ENCODE measurements around the gene AFP. TPM values are rescaled to one million over a fixed set of nuclear protein-coding genes. Genes with fewer than 3 reads are reported as not detected.

The AFP gene
- polyA plus RNA-seq, 1 donor (not counting 4 experiments of a cell fraction or from before 2014, with no cell fraction given), result 1.8 TPM

GRCh38 chr4:73405138-73405537 is 30.9 kb upstream of the AFP start:
- no peak overlapping the region for H3K4me2 ChIP-seq (ENCODE audit: control insufficient read depth, extremely low read depth, insufficient read depth, low read depth, low read length)
- no peaks in the 10 kb centered on the region for H3K9me1 ChIP-seq (ENCODE audit: control insufficient read depth, extremely low read depth, insufficient read depth, low read length)
- H3K4me1 ChIP-seq (ENCODE audit: control insufficient read depth, extremely low read depth, insufficient read depth, low read length), result no peaks in the 10 kb centered on the region
- no peaks in the 10 kb centered on the region for H3K27me3 ChIP-seq (ENCODE audit: control insufficient read depth, extremely low read depth, insufficient read depth, low read length)
- no peak for DNase-seq (ENCODE audit: low read depth, low spot score)
- no peaks in the 10 kb centered on the region for H3K79me2 ChIP-seq (ENCODE audit: control insufficient read depth, insufficient read depth, low read length)
- no peaks in the 10 kb centered on the region for H3K9me3 ChIP-seq (ENCODE audit: control insufficient read depth, low read depth, low read length)
- no peaks in the 10 kb centered on the region for H3K36me3 ChIP-seq (ENCODE audit: control insufficient read depth in 2 of 2, extremely low read depth in 1 of 2, insufficient read depth in 2 of 2, low read length in 2 of 2)
- TF ChIP-seq EZH2 (IDR thresholded peaks at IDR 0.05; ENCODE audit: low read length), result no peak
- no peak for TF ChIP-seq CTCF (optimal IDR thresholded peaks at IDR 0.05 in 1 of 3, IDR thresholded peaks at IDR 0.05 in 1 of 3, conservative IDR thresholded peaks at IDR 0.05 in 1 of 3; ENCODE audit: extremely low read depth in 1 of 3, insufficient read depth in 2 of 3, low read length in 3 of 3)
- H4K20me1 ChIP-seq (ENCODE audit: control insufficient read depth, extremely low read depth, insufficient read depth, low read length), result no peaks in the 10 kb centered on the region
- no peak for FAIRE-seq
- H3K9ac ChIP-seq (ENCODE audit: control insufficient read depth, extremely low read depth, insufficient read depth, low read length), result no peak overlapping the region
- H3K27ac ChIP-seq (ENCODE audit: control insufficient read depth, insufficient read depth, low read length), result no peak overlapping the region
- dilution Hi-C loops (cut with MboI; ENCODE audit: extremely low pct_ligation_motif_present, low sequenced_read_pairs), result no loop called here
- no peak overlapping the region for H2AFZ ChIP-seq (ENCODE audit: control insufficient read depth, low read length)
- H3K4me3 ChIP-seq (ENCODE audit: control insufficient read depth in 2 of 3, extremely low read depth in 1 of 3, insufficient read depth in 2 of 3, low read depth in 1 of 3, low read length in 3 of 3), result no peak overlapping the region

GRCh38 chr4:73406548-73406875 is 29.5 kb upstream of the AFP start:
- no peak overlapping the region for H3K27ac ChIP-seq (ENCODE audit: control insufficient read depth, insufficient read depth, low read length)
- no peak overlapping the region for H3K4me3 ChIP-seq (ENCODE audit: control insufficient read depth in 2 of 3, extremely low read depth in 1 of 3, insufficient read depth in 2 of 3, low read depth in 1 of 3, low read length in 3 of 3)
- no peak overlapping the region for H3K9ac ChIP-seq (ENCODE audit: control insufficient read depth, extremely low read depth, insufficient read depth, low read length)
- no peaks in the 10 kb centered on the region for H3K9me1 ChIP-seq (ENCODE audit: control insufficient read depth, extremely low read depth, insufficient read depth, low read length)
- no peak for TF ChIP-seq EZH2 (IDR thresholded peaks at IDR 0.05; ENCODE audit: low read length)
- no peak for TF ChIP-seq CTCF (optimal IDR thresholded peaks at IDR 0.05 in 1 of 3, IDR thresholded peaks at IDR 0.05 in 1 of 3, conservative IDR thresholded peaks at IDR 0.05 in 1 of 3; ENCODE audit: extremely low read depth in 1 of 3, insufficient read depth in 2 of 3, low read length in 3 of 3)
- H3K79me2 ChIP-seq (ENCODE audit: control insufficient read depth, insufficient read depth, low read length), result no peaks in the 10 kb centered on the region
- H2AFZ ChIP-seq (ENCODE audit: control insufficient read depth, low read length), result no peak overlapping the region
- FAIRE-seq (no peak), DNase-seq (ENCODE audit: low read depth, low spot score) (no peak)
- H3K36me3 ChIP-seq (ENCODE audit: control insufficient read depth in 2 of 2, extremely low read depth in 1 of 2, insufficient read depth in 2 of 2, low read length in 2 of 2), result no peaks in the 10 kb centered on the region
- no peak overlapping the region for H3K4me2 ChIP-seq (ENCODE audit: control insufficient read depth, extremely low read depth, insufficient read depth, low read depth, low read length)
- H3K9me3 ChIP-seq (ENCODE audit: control insufficient read depth, low read depth, low read length), result no peaks in the 10 kb centered on the region
- H4K20me1 ChIP-seq (ENCODE audit: control insufficient read depth, extremely low read depth, insufficient read depth, low read length), result no peaks in the 10 kb centered on the region
- dilution Hi-C loops (cut with MboI; ENCODE audit: extremely low pct_ligation_motif_present, low sequenced_read_pairs), result no loop called here
- H3K4me1 ChIP-seq (ENCODE audit: control insufficient read depth, extremely low read depth, insufficient read depth, low read length), result no peaks in the 10 kb centered on the region
- H3K27me3 ChIP-seq (ENCODE audit: control insufficient read depth, extremely low read depth, insufficient read depth, low read length), result no peaks in the 10 kb centered on the region

Measured in keratinocyte (primary cell).